Body of pancreas (tissue), 4 donors: ENCODE data around the gene RNF151. TPM values are rescaled to one million over a fixed set of nuclear protein-coding genes. Genes with fewer than 3 reads are reported as not detected.
A peak's percentile ranks its signal among the peaks of the same experiment; 100 is the strongest.
"Not testable (repeated sequence)": the region's sequence is repeated elsewhere in the genome, so short reads cannot be mapped to it uniquely, and the experiment has no call there.

Source experiments
- ATAC-seq: fragments of 150-250 bp; one replicate; pipeline ENCODE4 v1.9.1; 2016
- DNase-seq, 4 donors: peaks; one replicate each; pipeline ENCODE4 v3.0.0-alpha.2; 2019
- H3K27ac ChIP-seq, 4 donors: fragments of 200-600 bp; sonication (generic); 1 replicate in 3 of 4; 2 replicates in 1 of 4; pipeline versions ENCODE4 v1.5.1 to v1.6.1; 2016 to 2019; ENCODE audit warnings: mild to moderate bottlenecking in 1 of 4, mixed read lengths in 1 of 4, moderate library complexity in 1 of 4
- H3K27me3 ChIP-seq, 2 donors: fragments of 200-600 bp; sonication (generic); one replicate each; pipeline ENCODE4 v1.6.0; 2016; ENCODE audit warnings: mild to moderate bottlenecking in 1 of 2
- H3K36me3 ChIP-seq, 2 donors: fragments of 200-600 bp; sonication (generic); replicated peaks in 1 of 2; 2 replicates each; pipeline ENCODE4 v1.5.1; 2016; ENCODE audit warnings: low read depth in 2 of 2; ENCODE audit not compliant: insufficient read depth in 1 of 2
- H3K4me1 ChIP-seq: fragments of 200-600 bp; sonication (generic); one replicate; pipeline ENCODE4 v1.6.0; 2016
- H3K4me3 ChIP-seq, 2 donors: fragments of 200-600 bp; sonication (generic); 1 replicate in 1 of 2; 2 replicates in 1 of 2; pipeline ENCODE4 v1.5.1; 2016 to 2019
- H3K9me3 ChIP-seq, 3 donors: fragments of 200-600 bp; sonication (generic); 1 replicate in 2 of 3; 2 replicates in 1 of 3; pipeline ENCODE4 v1.5.1; 2016
- POLR2A ChIP-seq, 3 donors: fragments of 450-650 bp; IDR thresholded peaks; one replicate each; pipeline ENCODE4 v1.6.1; 2016; ENCODE audit warnings: antibody characterized with exemption in 3 of 3, mild to moderate bottlenecking in 2 of 3
- WGBS, 2 donors: methylation state at CpG; one replicate each; pipeline ENCODE4 v1.1.5; 2017; 5-methylcytosine and 5-hydroxymethylcytosine counted together
- intact Hi-C: fragments of 100-400 bp; cut with DNase I; formaldehyde crosslinking; loops from one replicate; pipeline ENCODE4 v1.15.1; 2023
- total RNA-seq, 2 donors: library from RNA; depleted of rRNA; stranded (reverse); fragments of >200 nt; gene quantifications; one replicate each; pipeline ENCODE4 v1.1.0, GENCODE V29; 2016
- TF ChIP-seq, protein P1 (sequence below), 7 experiments: fragments of 450-650 bp in 4 of 7; fragments of 200-600 bp in 3 of 7; sonication (generic) in 3 of 7; IDR thresholded peaks; one replicate each; pipeline ENCODE4 v1.5.1; 2016 to 2019; ENCODE audit warnings: antibody characterized with exemption in 7 of 7

The RNF151 gene
- total RNA-seq, 2 donors from 2014 or later = not detected

- WGBS, 2 donors = 93 to 95% methylated on average over 11 to 21 of the region's 22 CpGs
- TF ChIP-seq, protein P1, sequence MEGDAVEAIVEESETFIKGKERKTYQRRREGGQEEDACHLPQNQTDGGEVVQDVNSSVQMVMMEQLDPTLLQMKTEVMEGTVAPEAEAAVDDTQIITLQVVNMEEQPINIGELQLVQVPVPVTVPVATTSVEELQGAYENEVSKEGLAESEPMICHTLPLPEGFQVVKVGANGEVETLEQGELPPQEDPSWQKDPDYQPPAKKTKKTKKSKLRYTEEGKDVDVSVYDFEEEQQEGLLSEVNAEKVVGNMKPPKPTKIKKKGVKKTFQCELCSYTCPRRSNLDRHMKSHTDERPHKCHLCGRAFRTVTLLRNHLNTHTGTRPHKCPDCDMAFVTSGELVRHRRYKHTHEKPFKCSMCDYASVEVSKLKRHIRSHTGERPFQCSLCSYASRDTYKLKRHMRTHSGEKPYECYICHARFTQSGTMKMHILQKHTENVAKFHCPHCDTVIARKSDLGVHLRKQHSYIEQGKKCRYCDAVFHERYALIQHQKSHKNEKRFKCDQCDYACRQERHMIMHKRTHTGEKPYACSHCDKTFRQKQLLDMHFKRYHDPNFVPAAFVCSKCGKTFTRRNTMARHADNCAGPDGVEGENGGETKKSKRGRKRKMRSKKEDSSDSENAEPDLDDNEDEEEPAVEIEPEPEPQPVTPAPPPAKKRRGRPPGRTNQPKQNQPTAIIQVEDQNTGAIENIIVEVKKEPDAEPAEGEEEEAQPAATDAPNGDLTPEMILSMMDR (IDR thresholded peaks at IDR 0.05) = no peak
- no peak for TF ChIP-seq POLR2A (IDR thresholded peaks at IDR 0.05)
- H3K4me3 ChIP-seq = no peak overlapping the region
- no peak for ATAC-seq
- peaks cover 14% of the 10 kb centered on the region for H3K4me1 ChIP-seq
- intact Hi-C loops = no loop called here
- no peaks in the 10 kb centered on the region for H3K27me3 ChIP-seq
- peak in 1 of 4 donors; percentile 35 for DNase-seq
- no peaks in the 10 kb centered on the region for H3K9me3 ChIP-seq
- no peaks in the 10 kb centered on the region for H3K36me3 ChIP-seq
- H3K27ac ChIP-seq = peak overlapping the region in 1 of 4 donors; percentile 69
Observed at GRCh38 chr16:1953734-1954133, 12.9 kb upstream of the RNF151 start.

GRCh38 chr16:1957434-1958142 is 9.1 kb upstream of the RNF151 start:
- DNase-seq, H3K27me3 ChIP-seq, intact Hi-C loops, ATAC-seq, H3K27ac ChIP-seq, H3K4me3 ChIP-seq, H3K9me3 ChIP-seq, H3K36me3 ChIP-seq: not testable (repeated sequence)
- H3K4me1 ChIP-seq = peaks cover 42% of the 10 kb centered on the region
- 80% methylated on average over 15 to 19 of the region's 22 CpGs for WGBS, 2 donors

- H3K36me3 ChIP-seq, H3K27ac ChIP-seq, H3K9me3 ChIP-seq, DNase-seq, intact Hi-C loops, H3K27me3 ChIP-seq, ATAC-seq, H3K4me3 ChIP-seq: not testable (repeated sequence)
- H3K4me1 ChIP-seq = peaks cover 47% of the 10 kb centered on the region
- 82% methylated on average over 22 of the region's 30 CpGs; no CpG with 5 or more reads in 1 of the 2 donors for WGBS, 2 donors
Observed at GRCh38 chr16:1958143-1958491, 8.5 kb upstream of the RNF151 start.

DNA sequence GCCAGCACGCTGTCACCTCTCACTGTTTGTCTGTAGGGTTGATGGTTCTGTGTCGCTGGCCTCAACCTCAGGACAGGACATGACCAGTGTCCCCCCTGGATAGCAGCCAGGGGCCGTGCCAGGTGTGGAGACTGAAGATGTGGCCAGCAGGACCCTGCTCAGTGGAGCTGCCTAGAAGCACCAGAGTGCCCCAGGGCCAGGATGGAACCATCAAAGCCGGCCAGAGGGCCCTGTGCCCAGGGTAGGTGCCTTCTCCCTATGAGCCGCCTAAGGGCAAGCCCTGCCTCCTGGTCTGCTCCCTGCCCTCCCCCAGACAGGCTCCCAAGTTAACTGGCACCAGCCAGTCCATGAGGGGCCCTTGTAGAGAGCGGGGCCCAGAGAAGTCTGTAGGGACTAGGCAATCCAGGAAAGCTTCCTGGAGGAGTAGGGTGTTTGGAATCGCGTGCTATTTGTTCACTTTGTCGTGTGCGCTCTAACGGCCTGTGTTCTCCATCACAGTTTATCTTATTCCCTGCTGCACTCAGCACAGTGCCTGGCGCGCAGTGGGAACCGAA is 7.9 kb upstream of the RNF151 start:
- H3K36me3 ChIP-seq = peaks cover 4 to 8% of the 10 kb centered on the region in 2 donors
- intact Hi-C loops = no loop called here
- peaks cover 54% of the 10 kb centered on the region for H3K4me1 ChIP-seq
- TF ChIP-seq, protein P1 (IDR thresholded peaks at IDR 0.05) = no peak
- TF ChIP-seq POLR2A (IDR thresholded peaks at IDR 0.05) = no peak
- H3K9me3 ChIP-seq = no peaks in the 10 kb centered on the region
- no peaks in the 10 kb centered on the region for H3K27me3 ChIP-seq
- 21 to 26% methylated on average over 6 to 13 of the region's 14 CpGs for WGBS, 2 donors
- H3K4me3 ChIP-seq = no peak overlapping the region
- DNase-seq (peak in 1 of 4 donors; percentile 37), ATAC-seq (no peak)
- H3K27ac ChIP-seq = peak overlapping the region in 3 of 4 donors; percentile 75 to 86 (median 85)

DNA sequence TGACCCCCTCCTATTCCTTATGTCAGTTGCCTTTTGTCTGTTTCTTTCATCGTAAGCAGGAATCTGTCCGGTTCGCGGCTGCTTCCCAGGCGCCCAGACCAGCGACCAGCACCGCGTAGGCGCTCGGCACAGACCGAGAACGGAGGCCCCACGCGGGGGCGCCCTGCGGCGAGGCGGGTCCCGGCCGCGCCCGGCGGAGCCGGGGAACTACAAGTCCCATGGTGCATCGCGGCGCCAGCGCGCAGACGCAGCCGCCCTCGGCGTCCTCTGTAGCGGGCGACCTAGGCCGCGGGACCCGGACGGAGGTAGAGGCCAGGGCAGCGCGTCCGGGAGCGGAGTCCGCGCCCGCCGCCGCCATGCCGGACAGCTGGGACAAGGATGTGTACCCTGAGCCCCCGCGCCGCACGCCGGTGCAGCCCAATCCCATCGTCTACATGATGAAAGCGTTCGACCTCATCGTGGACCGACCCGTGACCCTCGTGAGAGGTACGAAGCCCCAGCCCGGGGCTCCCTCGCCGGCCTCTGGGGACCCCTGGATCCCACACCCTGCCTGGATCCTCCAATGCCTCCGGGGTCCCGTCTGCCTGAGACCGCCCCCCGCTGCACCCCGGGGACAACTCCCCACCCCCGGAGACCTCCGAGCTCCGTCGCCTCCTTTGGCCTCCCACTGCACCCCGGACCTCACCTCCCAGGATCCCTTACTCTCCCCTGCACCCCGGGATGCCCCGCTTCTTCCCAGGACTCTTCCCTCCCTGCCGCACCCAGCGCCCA is 7.2 kb upstream of the RNF151 start, which contains the start of gene NDUFB10:
Gene NDUFB10 (plus strand): TSS at position 270 of the 771 bp plus-strand sequence. CDS start 87 bp downstream, at position 357.
- DNase-seq (peak; percentile 95 to 96 (median 95)), ATAC-seq (peak; percentile 93)
- H3K9me3 ChIP-seq = no peaks in the 10 kb centered on the region
- H3K27me3 ChIP-seq = no peaks in the 10 kb centered on the region
- H3K4me1 ChIP-seq = peaks cover 51% of the 10 kb centered on the region
- intact Hi-C loops = no loop called here
- H3K36me3 ChIP-seq = peaks cover 4 to 8% of the 10 kb centered on the region in 2 donors
- peak within 1 kb of the TSS; percentile 78 to 91 for H3K4me3 ChIP-seq
- TF ChIP-seq, protein P1 (IDR thresholded peaks at IDR 0.05) = peak; percentile 51 to 86 (median 63)
- TF ChIP-seq POLR2A (IDR thresholded peaks at IDR 0.05) = peak; percentile 92 to 95 (median 93)
- 0 to 1% methylated on average over 31 to 71 of the region's 79 CpGs for WGBS, 2 donors
- H3K27ac ChIP-seq = peak within 1 kb of the TSS; percentile 49 to 86 (median 80)
